NOMO-1 (cell line): ENCODE data around the gene ABCC9.
"Not testable (repeated sequence)": the region's sequence is repeated elsewhere in the genome, so short reads cannot be mapped to it uniquely, and the experiment has no call there.

Experiments used
- DNase-seq, 2 experiments: peaks; one replicate each; lab custom pipeline; 2025; ENCODE audit not compliant: unreplicated experiment in 2 of 2; lab: John Stamatoyannopoulos, UW

ABCC9 gene

DNA sequence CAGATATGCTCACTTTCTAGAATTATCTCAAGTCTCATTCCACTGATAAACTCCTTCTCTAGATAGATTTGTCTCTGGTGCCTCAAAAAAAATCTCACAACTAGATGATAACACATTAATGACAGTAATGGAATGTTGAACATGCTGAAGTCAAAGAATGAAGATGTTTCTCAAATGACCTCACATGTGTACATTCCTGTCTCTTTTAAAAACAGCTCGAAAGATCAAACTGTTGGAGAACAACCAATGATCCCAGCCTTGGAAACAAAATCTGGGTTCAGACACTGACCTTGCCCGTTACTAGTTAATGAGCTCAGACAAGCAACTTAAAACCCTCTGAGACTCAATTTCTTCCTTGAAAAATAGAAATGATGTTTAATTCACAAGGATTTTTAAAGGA lies 122.0 kb downstream of the ABCC9 start:
- DNase-seq = no peak

DNA sequence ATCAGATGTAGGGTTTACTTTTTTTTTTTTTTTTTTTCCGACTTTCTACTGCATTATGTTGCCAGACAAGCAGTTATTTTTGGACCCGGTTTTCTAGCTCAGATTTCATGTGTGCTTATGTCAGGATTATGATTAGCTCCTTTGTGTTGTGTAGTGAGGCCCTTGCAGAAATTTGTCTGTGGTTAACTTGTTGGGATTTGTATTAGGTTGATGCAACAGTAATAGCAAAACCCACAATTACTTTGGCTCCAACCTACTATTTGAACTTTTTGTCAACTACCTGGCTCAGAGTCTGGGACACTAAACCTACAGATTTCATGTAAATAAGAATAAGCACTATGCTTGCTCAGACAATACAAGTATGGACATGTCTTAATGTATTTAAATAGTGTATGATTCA lies 122.6 kb downstream of the ABCC9 start:
- DNase-seq = no peak

DNA sequence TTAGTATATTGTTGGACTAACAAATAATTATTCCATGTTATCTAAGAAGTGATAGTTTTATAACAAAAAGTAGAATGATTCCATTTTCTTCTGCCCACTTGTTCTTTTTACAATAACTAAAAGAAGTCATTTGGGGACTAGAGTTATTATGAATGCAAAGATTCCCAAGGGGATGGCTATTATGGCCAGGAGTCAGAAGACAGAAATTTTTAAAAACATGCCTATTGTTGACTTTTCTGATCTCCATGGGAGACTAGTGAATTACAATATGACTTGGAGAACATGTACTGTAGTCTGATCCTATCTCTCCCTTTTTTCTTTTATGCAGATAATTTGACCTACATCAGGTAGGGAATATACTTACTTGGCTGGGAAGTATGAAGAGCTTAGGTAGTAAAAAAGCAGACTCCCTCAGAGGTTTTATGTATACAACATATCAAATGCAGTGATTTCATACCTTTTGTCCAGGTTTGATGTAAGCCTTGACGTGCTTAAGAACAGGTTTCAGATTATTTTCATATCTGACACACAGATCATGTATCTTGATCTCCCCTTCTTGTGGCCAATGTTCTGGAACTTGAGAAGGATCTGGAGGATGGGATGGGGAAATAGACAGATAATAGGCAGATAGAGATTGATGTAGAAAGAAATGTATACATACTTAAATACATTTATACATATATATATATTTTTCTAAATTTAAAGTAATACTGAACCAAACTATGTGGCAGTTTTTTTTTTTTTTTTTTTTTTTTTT lies 125.7 kb downstream of the ABCC9 start:
- no peak for DNase-seq

DNA sequence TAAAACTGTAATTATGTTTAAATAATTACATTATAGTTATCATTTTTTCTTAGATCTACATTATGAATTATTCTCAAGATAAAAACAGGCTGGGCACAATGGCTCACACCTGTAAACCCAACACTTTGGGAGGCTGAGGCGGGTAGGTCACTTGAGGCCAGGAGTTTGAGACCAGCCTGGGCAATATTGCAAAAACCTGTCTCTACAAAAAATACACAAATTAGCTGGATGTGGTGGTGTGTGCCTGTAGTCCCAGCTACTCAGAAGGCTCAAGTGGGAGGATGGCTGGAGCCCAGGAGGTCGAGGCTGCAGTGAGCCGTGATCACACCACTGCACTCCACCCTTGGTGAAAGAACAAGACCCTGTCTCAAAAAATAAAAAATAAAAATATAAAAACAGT lies 126.4 kb downstream of the ABCC9 start:
- DNase-seq = no peak

DNA sequence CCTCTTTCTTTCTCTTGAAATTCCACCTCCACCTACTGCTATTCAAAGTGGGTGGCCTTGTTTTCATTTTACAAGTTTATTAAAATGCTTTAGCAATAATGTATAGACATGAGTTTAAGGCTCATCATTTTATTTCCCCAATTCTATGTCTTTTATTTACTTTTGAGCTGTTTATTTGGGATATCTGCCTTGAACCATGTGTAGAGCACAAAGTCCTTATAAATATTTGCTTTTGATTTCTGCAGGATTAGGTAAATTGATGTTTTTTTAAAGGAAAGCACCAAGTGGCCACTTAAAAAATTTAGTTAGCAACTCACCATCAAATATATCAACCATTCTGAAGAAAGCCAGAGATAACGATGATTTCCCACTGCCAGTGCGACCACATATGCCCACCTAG lies 126.9 kb downstream of the ABCC9 start:
- no peak for DNase-seq

DNA sequence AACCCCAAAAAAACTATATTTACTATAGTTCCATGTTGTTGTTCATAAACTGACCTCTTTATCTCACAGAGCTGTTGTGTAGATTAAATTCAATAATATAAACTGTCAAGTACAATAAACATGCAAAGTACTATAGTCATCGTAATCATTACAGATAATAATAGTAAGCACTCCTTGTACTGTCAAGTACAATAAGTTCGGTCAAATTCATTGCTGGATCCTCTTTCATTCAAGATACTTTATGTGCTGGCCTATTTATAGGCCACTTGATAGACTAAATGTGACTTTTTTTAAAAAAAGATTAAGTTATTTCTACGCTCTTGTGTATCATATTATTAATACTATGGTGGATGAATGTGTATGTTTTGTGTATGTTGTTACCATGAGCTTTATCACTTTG lies 127.5 kb downstream of the ABCC9 start:
- DNase-seq = no peak

DNA sequence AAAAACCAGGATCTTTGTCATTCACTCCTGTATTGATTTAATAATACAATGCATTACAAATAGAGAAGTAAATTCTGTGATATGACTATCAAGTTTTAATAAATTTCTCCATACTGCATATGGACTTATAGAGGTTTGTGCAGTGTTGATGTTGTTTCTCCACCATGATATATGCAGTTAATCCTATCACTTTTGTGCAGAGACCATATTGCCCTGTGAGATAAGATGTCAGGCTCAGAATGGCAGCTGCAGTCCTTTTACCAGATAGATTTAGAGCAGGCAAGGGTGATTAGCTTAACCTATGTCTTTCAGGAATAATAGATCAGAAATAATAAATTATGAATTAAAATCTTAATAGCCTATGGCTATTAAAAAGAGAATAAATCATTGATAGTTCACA lies 128.1 kb downstream of the ABCC9 start:
- DNase-seq = no peak

DNA sequence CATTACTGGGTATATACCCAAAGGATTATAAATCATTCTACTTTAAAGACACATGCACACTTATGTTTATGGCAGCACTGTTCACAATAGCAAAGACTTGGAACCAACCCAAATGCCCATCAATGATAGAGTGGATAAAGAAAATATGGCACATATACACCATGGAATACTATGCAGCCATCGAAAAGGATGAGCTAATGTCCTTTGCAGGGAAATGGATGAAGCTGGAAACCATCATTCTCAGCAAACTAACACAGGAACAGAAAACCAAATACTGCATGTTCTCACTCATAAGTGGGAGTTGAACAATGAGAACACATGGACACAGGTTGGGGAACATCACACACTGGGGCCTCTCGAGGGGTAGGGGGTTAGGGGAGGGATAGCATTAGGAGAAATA lies 128.9 kb downstream of the ABCC9 start:
- not testable (repeated sequence) for DNase-seq

DNA sequence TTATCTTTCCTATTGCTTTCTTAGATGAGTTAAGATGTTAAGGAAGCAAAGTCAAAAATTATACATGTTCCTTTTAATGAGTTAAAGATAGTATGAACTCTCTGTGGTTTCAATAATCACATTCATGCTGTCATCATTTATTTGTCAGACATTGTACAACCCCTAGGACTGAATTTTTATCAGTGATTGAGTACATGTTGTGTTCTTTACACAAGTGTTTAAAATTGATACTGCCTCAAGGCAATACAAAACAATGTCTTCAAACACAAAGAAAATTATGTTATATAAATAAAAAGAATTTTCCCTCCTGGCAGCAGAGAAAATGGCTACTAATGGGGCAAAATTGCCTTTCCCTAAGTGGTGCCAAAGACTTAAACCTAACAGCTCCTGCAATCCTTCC lies 132.1 kb downstream of the ABCC9 start:
- no peak for DNase-seq

DNA sequence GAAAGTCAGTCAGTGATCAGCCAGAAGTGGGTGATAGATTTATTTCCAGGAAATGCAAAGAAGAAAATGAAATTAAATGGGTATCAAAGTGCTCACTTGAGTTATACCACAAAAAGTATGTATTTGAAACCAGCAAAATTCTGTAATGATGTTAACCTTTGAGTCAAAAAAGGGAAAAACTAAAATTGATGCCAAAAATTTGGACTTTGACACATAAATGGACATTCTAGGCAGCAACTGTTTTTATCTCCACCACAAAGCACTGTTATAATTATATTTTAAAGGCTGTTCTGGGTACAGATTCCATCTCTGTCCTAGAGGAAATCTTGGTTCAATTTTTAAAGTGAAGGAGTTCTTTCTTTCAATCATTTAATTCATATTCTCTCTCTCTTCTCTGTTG lies 135.0 kb downstream of the ABCC9 start:
- no peak for DNase-seq

DNA sequence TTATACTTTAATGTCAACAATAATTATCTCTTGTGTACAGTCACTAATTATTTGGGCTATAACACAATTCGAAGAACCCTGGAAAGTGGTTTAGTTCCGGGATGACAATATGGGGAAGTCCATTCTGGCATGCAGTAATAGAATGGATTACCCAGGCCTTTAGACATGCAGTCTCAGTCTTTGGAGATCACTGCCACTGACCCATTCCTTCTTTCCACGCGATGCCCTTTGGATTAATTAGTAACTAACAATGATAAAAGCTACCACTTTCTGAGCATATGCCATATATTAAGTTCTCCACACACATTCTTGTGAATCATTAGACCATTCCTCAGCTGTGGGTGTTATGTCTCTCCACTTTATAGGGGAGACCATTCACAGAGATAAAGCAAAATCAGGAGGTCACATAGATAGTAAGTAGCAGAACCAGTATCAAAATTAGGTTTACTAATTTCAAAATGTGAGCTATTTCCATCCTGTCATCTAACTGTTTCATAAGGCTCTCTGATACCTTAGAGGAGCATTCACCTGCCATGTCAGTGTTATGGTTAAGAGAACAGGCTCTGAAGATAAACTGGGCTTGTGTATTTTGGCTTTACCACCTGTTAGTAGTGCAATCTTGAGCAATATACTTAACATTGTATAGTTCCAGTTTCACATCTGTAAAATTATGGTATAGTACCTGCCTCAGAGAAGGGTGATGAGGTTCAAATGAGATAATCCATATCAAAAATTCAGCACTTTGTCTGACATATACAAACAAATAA lies 139.5 kb downstream of the ABCC9 start:
- DNase-seq = no peak

DNA sequence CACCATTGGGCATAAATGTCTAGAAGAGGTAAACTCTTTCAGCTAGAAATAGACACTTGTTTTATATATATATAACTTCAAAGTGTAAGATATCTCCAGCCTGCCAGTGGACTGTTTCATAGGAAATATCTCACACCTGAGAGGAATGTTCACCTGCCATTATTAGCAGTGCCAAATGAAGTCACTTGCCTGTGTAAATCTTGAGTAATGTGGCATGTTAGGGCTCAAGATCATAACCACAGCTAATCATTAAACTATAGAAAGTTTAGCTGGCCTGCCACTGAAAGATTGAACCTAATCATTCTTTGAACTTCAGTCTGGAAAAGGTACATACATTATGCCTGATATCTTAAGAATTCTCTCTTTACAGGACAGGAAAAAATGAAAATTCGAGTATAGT lies 141.2 kb downstream of the ABCC9 start:
- DNase-seq = no peak

DNA sequence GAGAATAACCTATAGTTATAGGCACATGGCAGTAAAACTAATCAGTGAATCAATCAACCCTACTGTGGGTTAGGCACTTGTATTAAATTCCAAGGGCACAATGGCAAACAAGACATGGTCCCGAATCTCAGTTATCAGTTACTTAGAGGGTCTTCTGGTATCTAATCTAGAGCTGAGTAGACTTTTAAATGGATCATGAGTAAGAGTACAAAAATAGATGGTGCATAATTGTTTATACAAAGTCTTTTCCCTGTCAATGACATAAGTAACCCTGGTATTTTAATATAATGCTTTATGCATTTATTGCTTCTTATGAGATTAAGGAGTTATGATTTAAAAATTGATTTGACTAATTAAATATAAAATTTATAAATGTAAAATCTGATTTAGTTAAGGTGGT lies 143.7 kb downstream of the ABCC9 start:
- DNase-seq = no peak

DNA sequence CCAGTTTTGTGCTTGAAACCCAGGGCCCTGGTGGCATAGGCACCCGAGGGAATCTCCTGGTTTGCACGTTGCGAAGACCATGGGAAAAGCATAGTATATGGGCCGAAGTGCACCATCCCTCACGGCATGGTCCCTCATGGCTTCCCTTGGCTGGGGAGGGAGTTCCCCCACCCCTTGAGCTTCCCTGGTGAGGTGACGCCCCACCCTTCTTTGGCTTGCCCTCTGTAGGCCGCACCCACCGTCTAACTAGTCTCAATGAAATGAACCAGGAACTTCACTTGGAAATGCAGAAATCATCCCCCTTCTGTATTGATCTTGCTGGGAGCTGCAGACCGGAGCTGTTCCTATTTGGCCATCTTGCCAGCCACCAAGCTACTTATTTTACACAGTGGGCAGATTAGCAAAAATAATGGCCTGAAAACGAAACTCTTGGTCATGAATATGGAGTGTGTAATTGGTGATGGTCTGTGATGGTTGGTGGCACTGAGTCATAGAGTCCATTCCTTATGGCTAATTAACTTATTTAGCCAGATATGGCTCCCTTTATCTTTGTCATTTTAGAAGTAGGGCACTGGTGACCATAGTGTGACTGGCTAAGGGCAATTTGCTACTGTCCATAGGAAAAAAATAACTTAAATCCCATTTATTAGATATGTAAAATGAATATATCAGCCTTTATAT lies 145.4 kb downstream of the ABCC9 start:
- DNase-seq = no peak

DNA sequence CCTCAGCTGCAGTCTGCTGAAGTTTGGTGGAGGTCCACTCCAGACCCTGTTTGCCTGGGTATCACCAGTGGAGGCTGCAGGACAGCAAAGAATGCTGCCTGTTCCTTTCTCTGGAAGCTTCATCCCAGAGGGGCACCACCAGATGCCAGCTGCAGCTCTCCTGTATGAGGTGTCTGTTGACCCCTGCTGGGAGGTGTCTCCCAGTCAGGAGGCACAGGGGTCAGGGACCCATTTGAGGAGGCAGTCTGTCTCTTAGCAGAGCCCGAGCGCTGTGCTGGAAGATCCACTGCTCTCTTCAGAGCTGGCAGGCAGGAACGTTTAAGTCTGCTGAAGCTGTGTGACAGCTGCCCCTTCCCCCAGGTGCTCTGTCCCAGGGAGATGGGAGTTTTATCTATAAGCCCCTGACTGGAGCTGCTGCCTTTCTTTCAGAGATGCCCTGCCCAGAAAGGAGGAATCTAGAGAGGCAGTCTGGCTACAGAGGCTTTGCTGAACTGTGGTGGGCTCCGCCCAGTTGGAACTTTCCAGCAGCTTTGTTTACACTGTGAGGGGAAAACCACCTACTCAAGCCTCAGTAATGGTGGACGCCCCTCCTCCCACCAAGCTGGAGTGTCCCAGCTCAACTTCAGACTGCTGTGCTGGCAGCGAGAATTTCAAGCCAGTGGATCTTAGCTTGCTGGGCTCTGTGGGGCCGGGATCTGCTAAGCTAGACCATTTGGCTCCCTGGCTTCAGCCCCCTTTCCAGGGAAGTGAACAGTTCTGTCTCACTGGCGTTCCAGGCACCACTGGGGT lies 146.2 kb downstream of the ABCC9 start:
- DNase-seq = not testable (repeated sequence)

DNA sequence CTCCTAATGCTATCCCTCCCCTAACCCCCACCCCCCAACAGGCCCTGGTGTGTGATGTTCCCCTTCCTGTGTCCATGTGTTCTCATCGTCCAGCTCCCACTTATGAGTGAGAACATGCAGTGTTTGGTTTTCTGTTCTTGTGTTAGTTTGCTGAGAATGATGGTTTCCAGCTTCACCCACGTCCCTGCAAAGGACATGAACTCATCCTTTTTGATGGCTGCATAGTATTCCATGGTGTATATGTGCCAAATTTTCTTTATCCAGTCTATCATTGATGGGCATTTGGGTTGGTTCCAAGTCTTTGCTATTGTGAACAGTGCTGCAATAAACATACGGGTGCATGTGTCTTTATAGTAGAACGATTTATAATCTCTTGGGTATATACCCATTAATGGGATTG lies 151.5 kb downstream of the ABCC9 start:
- DNase-seq = not testable (repeated sequence)

DNA sequence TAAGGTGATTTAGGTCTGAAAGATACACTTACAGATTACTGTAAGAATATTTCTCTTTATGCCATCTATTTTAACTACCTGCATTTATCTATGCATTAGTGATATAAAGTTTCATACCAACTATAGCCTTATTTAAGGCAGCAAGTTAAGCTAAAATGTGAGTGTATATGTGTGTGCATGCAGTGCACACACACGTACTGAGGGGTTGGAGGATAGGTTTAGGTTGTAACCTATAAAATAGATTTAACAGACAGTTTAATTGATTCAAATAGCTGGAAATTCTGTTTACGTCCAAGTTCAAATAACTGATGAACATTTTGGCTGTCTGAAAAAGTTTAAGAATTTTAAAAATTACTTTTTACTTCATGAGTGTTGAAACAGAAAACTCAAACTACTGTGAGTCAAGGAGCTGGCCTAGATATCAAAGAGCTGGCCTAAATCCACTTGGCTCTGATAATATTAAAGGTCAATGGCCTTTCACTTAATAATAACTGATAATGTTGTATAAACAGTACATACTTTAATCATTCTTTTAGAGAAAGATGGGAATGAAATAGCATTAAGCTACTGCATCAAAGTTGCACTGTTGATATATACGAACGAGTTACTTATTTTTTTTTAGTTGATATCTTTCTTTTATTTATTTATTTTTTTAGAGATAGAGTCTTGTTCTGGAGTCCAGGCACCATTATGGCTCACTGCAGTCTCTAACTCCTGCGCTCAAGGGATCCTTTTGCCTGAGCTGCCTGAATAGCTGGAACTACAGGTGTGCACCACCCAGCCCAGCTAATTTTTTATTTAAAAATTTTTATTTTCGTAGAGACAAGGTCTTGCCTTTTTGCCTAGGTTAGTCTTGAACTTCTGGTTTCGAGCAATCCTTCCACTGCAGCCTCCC lies 152.9 kb downstream of the ABCC9 start:
- DNase-seq = no peak

DNA sequence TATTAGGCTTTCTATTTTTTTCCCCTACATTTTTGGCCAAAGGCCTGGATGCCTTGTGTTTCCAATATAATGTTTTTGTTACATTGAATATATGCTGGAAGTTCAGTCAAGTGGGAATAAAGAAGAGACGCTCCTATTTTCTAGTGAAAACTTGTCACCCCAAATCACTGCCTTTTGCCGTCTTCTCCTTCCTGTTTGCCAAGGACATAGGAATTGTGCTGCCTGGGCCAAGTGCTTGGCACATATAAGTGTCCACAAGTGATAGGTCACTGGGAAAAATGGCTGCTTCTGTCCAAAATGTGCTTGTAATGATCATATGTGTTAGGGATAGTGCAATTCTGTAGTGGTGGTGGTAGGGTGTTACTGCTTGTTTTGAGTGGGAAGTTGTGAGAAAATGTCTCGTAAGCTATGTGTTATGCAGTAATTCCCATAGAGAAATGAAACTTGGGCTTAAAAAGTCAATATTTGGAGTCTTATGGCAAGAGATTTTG lies 155.1 kb downstream of the ABCC9 start:
- DNase-seq = no peak

DNA sequence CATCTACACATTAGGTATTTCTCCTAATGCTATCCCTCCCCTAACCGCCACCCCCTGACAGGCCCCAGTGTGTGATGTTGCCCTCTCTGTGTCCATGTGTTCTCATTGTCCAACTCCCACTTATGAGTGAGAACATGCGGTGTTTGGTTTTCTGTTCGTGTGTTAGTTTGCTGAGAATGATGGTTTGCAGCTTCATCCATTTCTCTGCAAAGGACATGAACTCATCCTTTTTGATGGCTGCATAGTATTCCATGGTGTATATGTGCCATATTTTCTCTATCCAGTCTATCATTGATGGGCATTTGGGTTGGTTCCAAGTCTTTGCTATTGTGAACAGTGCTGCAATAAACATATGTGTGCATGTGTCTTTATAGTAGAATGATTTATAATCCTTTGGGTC lies 158.5 kb downstream of the ABCC9 start:
- not testable (repeated sequence) for DNase-seq

DNA sequence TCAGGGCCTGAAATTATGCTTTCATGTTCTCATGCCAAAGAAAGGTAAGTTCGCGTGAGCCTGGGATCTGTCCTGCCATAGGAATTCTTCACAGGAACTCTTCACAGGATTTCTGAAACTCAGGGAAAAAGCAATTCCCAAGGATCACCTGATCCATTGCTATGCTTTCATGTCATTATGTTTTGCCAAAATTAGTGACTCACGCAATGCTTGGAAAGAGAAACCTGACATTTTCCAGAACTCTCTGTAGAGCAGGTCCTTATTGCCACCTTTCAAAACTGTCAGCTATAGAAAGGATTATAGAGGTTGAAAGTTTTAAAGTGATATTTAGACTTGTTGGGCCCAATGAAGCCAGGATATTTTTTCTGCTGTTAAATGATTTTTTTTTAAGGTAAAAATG lies 160.4 kb downstream of the ABCC9 start:
- no peak for DNase-seq
